GM10248 (cell line): Measurements from ENCODE around the gene HERC3.

Experiments
- CTCF ChIA-PET: fragments of 300-600 bp; sonication (Branson Sonifier 250); formaldehyde crosslinking; extraction: SDS; loops from one replicate; lab custom pipeline; 2021; ENCODE audit warnings: antibody characterized with exemption; lab: Yijun Ruan, JAX
- POLR2A ChIA-PET: fragments of 350-650 bp; sonication (Branson Sonifier 250); formaldehyde crosslinking; extraction: SDS; loops from one replicate; lab custom pipeline; 2020; ENCODE audit warnings: antibody characterized with exemption; lab: Yijun Ruan, JAX
- DNase-seq: peaks from one replicate; pipeline ENCODE4 v3.0.0; 2012; ENCODE audit errors: extremely low spot score
- CTCF ChIP-seq: IDR thresholded peaks from 2 replicates; pipeline ENCODE4 v1.5.1; 2012; ENCODE audit warnings: mild to moderate bottlenecking, low read depth; ENCODE audit errors: extremely low read depth, missing control alignments, control extremely low read depth

Gene HERC3

GRCh38 chr4:88592600-88593448 lies 544 bp downstream of the HERC3 start:
- POLR2A ChIA-PET, result interaction anchor here (0.6 kb wide), 1 partner anchor 96 kb away, joined by 6 read pairs; no protein-coding TSS in a partner anchor
- CTCF ChIA-PET, result interaction anchor here (0.9 to 1.9 kb wide), 5 partner anchors 15 to 512 kb away, joined by 3 to 5 read pairs (median 3); no protein-coding TSS in a partner anchor
- TF ChIP-seq CTCF, result no peak
- peak; percentile 91 for DNase-seq

GRCh38 chr4:88597970-88598660 lies 5.8 kb downstream of the HERC3 start:
- TF ChIP-seq CTCF, result no peak
- no peak for DNase-seq
- ChIA-PET POLR2A (no interaction called here), CTCF (interaction anchor here (1.2 to 2.7 kb wide), 4 partner anchors 10 to 16 kb away, joined by 4 to 9 read pairs (median 8); no protein-coding TSS in a partner anchor)

GRCh38 chr4:88599298-88599697 lies 7.0 kb downstream of the HERC3 start:
- no peak for DNase-seq
- ChIA-PET POLR2A (no interaction called here), CTCF (interaction anchor here (1.9 to 2.7 kb wide), 3 partner anchors 9 to 15 kb away, joined by 8 to 9 read pairs (median 8); no protein-coding TSS in a partner anchor)

GRCh38 chr4:88599714-88600113 lies 7.4 kb downstream of the HERC3 start:
- ChIA-PET POLR2A (no interaction called here), CTCF (interaction anchor here (1.9 to 2.7 kb wide), 2 partner anchors 8 to 11 kb away, joined by 8 to 9 read pairs; no protein-coding TSS in a partner anchor)
- TF ChIP-seq CTCF, result no peak
- DNase-seq, result no peak

More at GRCh38 chr4:88599298-88599697, 7.0 kb downstream of the HERC3 start:
- TF ChIP-seq CTCF, result no peak

GRCh38 chr4:88600176-88600838 lies 8.0 kb downstream of the HERC3 start:
- CTCF ChIA-PET, result interaction anchor here (1.4 to 2.2 kb wide), 3 partner anchors 11 to 59 kb away, joined by 4 to 8 read pairs (median 5); no protein-coding TSS in a partner anchor
- POLR2A ChIA-PET, result no interaction called here
- no peak for TF ChIP-seq CTCF
- no peak for DNase-seq
